ENCODE results near the gene PCNP.

GRCh38 chr3:101633186-101633585, 59.2 kb downstream of the PCNP start:
- TF ChIP-seq POLR2A (IDR thresholded peaks at IDR 0.05) (no peak), CTCF (IDR thresholded peaks at IDR 0.05) (no peak)
